DMS 273 (cell line): Measurements from ENCODE around the gene EFCAB13.

Source experiments
- DNase-seq: peaks from one replicate; lab custom pipeline; 2025; ENCODE audit not compliant: unreplicated experiment; lab: John Stamatoyannopoulos, UW

The EFCAB13 gene, protein sequence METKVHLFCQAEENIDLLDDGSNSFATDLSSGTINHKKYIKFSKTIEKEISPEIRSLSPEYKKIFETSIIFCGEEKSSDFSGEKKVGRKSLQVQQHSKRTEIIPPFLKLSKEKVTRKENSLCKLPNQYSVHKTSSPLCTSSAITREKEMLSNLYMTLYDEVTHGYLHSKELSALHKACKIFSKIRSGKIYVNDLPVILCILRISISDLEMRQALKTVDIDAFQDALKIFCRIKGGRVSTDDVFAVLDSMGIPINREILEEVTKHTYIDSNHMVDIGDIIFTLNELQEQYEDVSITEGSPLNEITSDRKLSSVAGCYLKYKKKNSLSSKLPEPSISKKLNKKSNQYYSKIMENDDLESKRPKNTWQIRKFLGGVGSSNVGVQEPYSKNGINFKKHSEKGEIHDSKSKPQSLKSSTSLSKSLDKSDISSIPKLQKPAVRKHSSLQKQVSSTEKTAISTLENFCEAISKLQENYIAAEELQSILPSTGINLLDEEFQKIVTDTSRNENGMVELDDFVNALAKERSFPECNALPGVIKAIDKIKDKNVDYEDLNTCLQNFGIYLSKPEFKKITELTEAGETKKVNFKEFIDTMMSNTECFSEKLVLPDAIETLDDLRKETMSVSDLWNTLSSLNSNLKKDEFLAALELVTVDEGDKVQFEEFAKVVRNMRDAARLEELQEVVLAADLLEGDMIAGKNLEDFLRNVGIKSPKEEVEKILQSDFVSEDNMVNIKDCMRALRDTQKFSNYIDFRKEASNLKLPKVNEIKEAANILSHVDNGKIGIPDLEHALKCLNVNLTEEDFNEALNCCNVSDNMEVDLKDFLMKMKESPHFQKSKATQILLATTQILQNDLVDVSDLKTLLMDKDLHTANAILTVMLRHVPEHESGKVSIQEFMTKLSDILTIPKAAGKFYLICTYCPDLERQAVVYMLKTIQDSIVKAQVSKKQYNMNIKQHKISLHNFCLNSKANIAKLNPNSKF

DNA sequence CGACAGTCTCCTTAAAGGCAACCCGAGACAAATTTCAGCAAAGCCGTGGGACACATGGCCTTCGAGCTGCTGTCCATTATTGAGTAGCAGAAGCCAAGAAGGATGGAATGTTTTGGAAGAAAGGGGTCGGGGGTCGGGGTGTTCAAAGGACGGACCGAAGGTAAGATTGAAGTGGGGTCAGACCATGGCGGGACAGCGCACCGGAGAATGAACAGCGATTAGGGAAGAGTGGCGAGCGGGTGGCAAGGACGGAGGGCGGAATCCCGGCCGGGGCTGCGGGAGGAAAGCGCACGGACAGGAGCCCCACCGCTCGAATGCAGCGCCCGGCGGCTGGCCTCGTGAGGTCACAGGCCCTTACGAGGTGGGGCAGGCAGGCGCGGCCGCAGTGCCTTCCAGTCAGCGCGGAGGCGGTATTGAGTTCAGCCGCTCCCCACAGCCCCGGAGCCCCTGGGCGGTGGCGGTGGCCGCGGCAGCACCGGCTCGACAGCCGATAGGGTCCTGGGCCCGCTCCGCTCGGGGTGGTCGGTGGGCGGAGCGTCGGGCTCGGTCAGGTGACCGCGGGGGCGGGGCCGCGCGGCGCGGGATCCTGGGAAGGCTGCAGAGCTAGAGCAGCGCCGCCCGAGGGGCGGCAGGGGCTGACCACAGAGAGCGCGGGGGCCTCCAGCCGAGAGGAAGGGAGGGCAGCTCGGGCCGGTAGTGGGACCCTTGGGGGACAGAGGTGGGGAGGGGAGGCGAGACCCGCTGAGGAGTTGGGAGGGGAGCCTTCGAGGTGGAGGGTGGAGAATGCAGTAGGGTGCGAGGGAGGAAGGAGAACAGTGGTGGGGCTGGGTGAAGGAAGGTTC, at the start of gene EFCAB13:
EFCAB13 (plus strand) TSS at position 574 of the 842 bp plus-strand sequence. CDS start 4,399 bp downstream, outside the sequence.
- peak; percentile 94 for DNase-seq

DNA sequence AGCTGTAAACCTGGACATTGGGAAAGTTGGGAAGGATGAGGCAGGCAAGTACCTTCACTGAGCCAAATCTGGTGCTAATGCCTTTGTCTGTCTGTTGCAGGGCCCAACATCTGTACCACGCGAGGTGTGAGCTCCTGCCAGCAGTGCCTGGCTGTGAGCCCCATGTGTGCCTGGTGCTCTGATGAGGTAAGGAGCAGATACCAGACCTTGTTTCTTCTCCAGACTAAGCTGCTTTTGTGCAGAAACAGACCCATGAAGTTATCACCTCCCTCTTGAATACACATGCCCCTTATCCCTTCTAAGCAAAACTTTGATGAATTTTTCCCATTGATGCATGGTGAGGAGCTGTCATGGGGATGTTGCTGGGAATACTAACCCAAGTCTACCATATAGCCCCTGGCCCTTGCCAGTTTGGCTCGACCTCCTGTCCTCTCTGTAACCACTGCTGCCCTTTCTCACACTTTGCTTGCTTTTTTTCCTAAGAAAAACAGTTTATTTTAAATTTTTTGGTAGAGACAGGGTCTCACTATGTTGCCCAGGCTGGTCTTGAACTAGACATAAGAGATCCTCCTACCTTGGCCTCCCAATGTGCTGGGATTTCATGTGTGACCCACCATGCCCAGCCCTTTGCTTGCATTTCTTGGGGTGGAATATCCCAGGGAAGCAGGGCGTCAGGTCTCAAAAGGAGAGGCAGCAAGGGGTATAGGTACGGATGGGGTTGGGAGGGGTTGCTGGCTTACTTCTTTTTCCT, 49.3 kb upstream of the EFCAB13 start:
- no peak for DNase-seq

DNA sequence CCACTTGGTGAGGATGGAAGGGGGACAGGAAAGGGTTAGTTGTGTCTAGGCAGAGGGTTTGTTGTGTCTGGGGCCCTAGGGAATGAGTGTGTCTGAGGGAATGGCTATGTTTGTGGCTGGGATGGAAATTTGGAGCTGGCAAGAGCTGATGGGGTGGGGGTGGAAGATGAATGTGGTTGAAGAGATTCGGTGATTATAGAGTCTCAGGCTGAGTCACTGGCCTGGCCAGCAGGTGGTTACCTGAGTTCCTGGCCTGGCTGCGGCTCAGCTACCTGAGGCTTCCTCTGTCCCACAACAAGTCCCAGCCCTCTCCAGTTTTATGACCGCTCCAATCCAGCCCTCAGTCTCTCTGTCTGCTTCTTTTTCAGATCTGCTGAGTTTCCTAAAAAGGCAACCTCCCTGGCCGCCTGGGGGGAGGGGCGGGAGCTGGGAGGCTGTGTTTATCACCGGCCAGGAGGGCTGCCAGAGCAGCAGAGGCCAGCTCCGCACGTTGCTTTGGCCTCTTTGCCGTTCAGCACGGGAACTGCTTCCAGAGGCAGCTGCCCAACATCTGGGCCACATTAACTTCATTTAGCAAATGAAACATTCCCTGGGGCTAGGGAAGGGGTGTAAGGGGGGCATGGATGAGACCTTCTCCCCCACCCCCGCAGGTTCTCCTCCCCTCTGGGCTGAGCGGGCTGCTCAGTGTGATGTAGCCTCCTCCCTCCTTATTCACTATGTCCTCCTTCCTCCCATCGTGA, 48.3 kb upstream of the EFCAB13 start:
- DNase-seq = no peak

DNA sequence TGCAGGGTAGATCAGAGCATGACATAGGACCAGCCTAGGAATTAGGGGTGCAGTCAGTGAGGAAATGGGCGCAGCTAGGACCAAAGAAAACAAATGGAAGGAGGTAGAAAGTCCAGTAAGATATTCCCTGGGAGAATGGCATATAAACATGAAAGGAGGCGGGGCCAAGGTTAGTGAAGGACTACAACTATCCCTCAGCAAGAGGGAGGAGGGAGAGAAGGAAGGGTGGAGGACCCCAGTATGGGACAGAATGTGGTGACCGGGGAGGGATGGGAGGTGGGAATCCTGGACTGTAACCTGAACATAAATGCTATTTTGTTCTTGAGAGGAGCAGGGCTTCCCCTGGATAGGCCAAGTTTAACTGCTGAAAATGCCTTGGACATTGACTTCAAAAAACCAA, 47.3 kb upstream of the EFCAB13 start:
- DNase-seq = no peak

- DNase-seq = peak; percentile 72
These were observed 46.9 kb upstream of the EFCAB13 start for GRCh38 chr17:47276868-47277267.

DNA sequence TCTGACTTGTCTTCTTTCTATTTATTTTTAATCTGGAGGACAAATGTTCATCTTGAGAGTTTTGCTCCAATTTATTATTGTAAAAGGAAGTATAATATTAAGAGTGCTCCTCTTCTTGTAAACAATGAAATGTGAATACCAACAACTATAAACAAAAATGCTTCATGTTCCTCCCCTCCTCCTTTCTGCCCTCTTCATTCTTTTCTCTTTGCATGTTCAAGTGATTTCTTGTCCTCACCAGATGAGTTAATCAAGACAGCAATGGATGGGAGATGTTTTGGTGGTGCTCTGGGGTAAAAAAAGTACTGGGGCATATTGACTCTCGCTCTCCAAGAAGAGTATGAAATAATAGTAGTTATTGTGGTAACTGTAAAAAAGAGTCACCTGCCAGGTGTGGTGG, 45.8 kb upstream of the EFCAB13 start:
- no peak for DNase-seq

DNA sequence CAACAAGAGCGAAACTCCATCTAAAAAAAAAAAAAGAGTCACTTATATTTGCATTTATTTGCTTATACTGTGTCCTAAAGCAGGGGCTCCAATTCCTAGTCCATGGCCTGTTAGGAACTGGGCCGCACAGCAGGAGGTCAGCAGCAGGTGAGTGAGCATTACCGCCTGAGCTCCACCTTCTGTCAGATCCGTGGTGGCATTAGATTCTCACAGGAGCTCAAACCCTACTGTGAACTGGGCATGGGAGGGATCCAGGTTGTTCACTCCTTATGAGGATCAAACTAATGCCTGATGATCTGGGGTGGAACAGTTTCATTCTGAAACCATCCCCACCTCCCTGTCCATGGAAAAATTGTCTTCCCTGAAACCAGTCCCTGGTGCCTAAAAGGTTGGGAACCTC, 45.2 kb upstream of the EFCAB13 start:
- no peak for DNase-seq

DNA sequence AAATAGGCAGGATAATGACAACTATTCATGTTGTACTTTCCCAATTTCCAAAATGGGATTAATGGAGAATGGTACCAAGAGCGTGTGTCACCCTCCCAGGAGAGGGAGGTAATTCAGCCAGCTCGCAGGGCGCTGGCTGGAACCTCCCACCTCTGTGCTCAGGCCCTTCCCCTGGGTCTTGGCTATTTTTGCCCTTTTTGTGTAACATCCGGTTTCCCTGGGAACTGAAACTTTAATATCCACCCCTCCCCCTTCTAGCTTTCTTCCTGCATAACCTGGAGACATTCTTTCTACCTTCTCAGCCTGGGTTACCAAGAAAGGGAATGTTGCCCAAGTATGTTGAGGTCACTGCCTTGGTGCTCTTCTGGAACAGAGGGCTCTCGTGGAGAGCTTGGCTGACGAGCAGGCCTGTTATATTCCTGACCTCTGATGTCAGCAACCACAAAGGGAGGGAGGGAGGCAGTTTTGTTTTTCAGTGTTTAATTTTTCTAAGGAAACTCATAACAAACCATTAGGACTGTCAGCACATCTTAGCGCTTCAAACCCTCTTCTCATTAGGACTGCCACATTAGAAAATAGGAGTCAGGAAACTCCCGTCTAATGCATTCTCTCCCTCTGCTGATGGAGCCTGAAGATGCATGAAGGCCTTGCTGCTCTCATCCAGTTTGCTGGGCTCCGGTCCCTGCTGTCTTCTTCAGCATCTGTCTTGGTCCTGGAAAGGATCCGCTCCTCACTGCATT, 44.5 kb upstream of the EFCAB13 start:
- no peak for DNase-seq

DNA sequence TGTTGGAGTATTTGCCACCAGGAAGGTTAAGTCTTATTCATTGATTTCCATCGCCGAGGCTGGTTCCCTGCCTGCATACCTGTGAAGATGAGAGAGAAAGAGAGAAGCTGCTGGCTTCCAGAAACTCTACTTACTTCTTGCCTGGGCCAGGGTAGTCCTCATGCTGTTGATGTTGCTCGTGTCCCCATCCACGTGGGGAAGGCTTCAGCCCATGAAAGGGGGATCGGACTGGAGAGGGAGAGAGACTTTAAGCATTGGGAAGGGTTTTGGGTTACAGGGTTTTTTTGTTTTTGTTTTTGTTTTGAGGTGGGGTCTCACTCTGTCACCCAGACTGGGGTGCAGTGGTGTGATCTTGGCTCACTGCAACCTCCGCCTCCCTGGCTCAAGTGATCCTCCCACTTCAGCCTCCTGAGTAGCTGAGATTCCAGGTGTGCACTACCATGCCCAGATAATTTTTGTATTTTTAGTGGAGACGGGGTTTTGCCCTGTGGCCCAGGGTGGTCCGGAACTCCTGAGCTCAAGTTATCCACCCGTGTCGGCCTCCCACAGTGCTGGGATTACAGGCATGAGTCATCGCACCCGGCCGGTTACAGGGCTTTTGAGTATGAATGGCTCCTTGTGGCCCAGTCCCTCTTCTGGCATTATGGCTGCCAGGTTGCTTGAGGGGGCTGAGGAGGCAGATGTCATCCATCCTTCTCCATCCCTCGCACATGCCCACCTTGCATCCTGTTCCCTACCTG, 43.5 kb upstream of the EFCAB13 start:
- DNase-seq = no peak

GRCh38 chr17:47281216-47281615, 42.5 kb upstream of the EFCAB13 start:
- DNase-seq = no peak

- no peak for DNase-seq
These were observed 38.8 kb upstream of the EFCAB13 start for GRCh38 chr17:47285003-47285402.

DNA sequence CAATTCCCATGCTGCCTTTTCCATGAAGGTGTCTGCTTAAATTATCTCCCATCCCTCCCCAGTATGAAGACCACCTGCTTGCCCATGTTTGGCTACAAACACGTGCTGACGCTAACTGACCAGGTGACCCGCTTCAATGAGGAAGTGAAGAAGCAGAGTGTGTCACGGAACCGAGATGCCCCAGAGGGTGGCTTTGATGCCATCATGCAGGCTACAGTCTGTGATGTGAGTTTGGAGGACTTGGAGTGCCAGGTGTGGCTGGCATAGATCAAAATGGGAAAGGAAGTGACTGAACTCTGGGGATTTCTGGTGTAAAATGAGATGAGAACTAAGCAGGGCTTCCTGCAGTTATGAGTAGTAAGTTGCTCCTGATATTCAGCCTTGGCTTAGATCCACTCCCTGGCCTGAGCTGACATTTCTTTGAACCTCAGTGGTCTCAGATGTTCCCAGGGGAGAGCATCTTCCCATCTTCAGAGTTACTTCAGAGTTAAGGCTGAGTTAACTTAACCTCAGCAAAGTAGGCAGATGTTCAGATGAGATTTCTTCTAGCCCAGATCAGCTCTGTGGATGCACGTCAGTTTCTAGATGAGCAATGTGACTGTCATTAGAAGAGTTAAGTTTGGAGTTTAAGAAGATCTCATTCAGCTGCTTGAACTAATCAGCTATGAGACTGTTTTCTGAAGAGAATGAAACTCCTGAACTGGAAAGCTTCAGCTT, 37.4 kb upstream of the EFCAB13 start:
- no peak for DNase-seq

DNA sequence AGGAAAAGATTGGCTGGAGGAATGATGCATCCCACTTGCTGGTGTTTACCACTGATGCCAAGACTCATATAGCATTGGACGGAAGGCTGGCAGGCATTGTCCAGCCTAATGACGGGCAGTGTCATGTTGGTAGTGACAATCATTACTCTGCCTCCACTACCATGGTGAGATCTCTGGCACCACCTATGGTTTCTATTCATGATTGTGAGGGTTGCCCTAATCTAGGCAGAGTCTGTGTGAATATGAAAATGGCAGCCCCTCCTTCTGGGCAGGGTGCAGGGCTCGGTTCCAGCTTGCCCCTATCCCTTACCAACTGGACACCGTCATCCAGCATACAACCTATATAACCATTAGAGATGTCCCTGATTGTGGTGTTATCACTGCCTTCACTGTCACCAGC, 36.7 kb upstream of the EFCAB13 start:
- DNase-seq = no peak

DNA sequence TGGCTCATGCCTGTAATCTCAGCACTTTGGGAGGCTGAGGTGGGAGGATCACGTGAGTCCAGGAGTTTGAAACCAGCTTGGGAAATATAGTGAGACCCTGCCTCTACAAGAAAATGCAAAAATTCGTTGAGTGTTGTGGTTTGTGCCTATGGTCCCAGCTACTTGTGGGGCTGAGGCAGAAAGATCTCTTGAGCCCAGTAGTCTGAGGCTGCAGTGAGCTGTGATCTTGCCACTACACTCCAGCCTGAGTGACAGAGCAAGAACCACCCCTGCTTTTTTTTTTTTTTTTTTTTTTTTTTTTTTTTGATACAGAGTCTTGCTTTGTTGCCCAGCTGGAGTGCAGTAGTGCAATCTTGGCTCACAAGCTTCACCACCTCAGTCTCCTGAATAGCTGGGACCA, 36.1 kb upstream of the EFCAB13 start:
- no peak for DNase-seq

DNA sequence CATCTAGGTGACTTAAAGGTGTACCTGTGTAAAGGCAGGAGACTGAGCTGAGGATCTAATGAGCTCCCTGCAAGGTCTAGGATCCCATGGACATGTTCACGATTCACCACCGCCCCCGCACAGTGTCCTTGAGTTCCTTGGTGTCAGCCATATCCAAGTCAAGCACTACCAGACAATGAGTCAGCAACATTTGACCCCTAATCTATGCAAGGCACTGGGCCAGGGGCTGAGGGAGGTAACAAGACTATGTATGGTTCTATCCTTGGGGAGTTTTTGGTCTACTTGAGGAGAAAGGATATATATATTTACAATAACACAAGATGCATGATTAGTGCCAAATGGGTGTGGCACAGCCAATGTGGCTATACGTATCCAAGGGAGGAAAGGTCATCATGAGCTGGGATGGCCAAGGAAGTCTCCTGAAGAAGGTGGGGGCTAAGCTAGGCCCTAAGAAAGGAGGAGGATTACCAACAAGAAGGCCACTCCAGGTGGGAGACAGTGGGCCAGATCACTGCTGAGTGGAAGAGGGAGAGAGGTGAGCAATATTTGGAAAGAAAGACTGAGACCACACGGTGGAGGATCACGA, 35.1 kb upstream of the EFCAB13 start:
- no peak for DNase-seq

- no peak for DNase-seq
These were observed 34.5 kb upstream of the EFCAB13 start for GRCh38 chr17:47289302-47289701.

DNA sequence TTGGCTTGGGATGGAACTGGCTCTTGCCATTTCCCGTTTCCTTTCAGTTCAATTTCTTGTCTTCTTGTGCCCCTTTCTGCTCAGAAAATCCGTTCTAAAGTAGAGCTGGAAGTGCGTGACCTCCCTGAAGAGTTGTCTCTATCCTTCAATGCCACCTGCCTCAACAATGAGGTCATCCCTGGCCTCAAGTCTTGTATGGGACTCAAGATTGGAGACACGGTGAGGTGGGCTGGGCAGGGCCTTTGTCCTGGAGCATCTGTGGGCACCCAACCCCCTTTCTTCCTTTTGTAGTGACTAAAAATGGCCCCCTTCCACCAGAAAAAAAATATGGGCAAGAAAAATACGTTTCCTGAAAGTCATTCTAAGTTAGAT, 32.9 kb upstream of the EFCAB13 start:
- no peak for DNase-seq
